Adipocyte (in vitro differentiated cells): ENCODE measurements around the gene RPS17.
A peak's percentile ranks its signal among the peaks of the same experiment; 100 is the strongest.
"Not testable (repeated sequence)": the region's sequence is repeated elsewhere in the genome, so short reads cannot be mapped to it uniquely, and the experiment has no call there.

Source experiments
- DNase-seq: peaks from one replicate; pipeline ENCODE4 v3.0.0-alpha.2; 2015; ENCODE audit warnings: low read depth
- H3K27me3 ChIP-seq: replicated peaks from 2 replicates; pipeline ENCODE4 v1.7.0; 2013; ENCODE audit warnings: mild to moderate bottlenecking, low read length, moderate library complexity; ENCODE audit not compliant: control insufficient read depth, insufficient read depth
- H3K36me3 ChIP-seq: 2 replicates; pipeline ENCODE4 v1.7.0; 2013; ENCODE audit warnings: low read length, mild to moderate bottlenecking, moderate library complexity; ENCODE audit not compliant: control insufficient read depth, insufficient read depth, severe bottlenecking
- H3K4me1 ChIP-seq: 2 replicates; pipeline ENCODE4 v1.7.0; 2013; ENCODE audit warnings: mild to moderate bottlenecking, low read length, moderate library complexity; ENCODE audit not compliant: control insufficient read depth, insufficient read depth
- H3K4me3 ChIP-seq: 2 replicates; pipeline ENCODE4 v1.7.0; 2013; ENCODE audit warnings: mild to moderate bottlenecking, low read length, moderate library complexity
- H3K9ac ChIP-seq: 2 replicates; pipeline ENCODE4 v1.7.0; 2013; ENCODE audit warnings: mild to moderate bottlenecking, low read length, moderate library complexity
- H3K9me3 ChIP-seq: 2 replicates; pipeline ENCODE4 v1.7.0; 2013; ENCODE audit warnings: mild to moderate bottlenecking, low read length, moderate library complexity; ENCODE audit not compliant: control insufficient read depth

The RPS17 gene

GRCh38 chr15:82535151-82535550 lies 5.1 kb downstream of the RPS17 start:
- H3K27me3 ChIP-seq, DNase-seq, H3K4me3 ChIP-seq, H3K9me3 ChIP-seq, H3K9ac ChIP-seq: not testable (repeated sequence)
- Histone ChIP-seq H3K4me1 (peaks cover 32% of the 10 kb centered on the region), H3K36me3 (peaks cover 59% of the 10 kb centered on the region)

GRCh38 chr15:82534457-82534861 lies 5.8 kb downstream of the RPS17 start:
- H3K27me3 ChIP-seq, DNase-seq, H3K9ac ChIP-seq, H3K4me3 ChIP-seq, H3K9me3 ChIP-seq: not testable (repeated sequence)
- Histone ChIP-seq H3K36me3 (peaks cover 59% of the 10 kb centered on the region), H3K4me1 (peaks cover 32% of the 10 kb centered on the region)

- no peak overlapping the region for H3K9ac ChIP-seq
- peaks cover 32% of the 10 kb centered on the region for H3K4me1 ChIP-seq
- DNase-seq = no peak
- no peaks in the 10 kb centered on the region for H3K9me3 ChIP-seq
- H3K36me3 ChIP-seq = peaks cover 57% of the 10 kb centered on the region
- no peak overlapping the region for H3K4me3 ChIP-seq
- H3K27me3 ChIP-seq = no peaks in the 10 kb centered on the region
These were observed 6.5 kb downstream of the RPS17 start for GRCh38 chr15:82533801-82534200.

GRCh38 chr15:82532991-82533481 lies 7.2 kb downstream of the RPS17 start:
- DNase-seq = no peak
- H3K4me3 ChIP-seq = no peak overlapping the region
- no peak overlapping the region for H3K9ac ChIP-seq
- no peaks in the 10 kb centered on the region for H3K27me3 ChIP-seq
- H3K4me1 ChIP-seq = peaks cover 24% of the 10 kb centered on the region
- H3K9me3 ChIP-seq = no peaks in the 10 kb centered on the region
- H3K36me3 ChIP-seq = peaks cover 50% of the 10 kb centered on the region

GRCh38 chr15:82532383-82532990 lies 7.8 kb downstream of the RPS17 start:
- no peak overlapping the region for H3K9ac ChIP-seq
- no peaks in the 10 kb centered on the region for H3K27me3 ChIP-seq
- H3K4me3 ChIP-seq = no peak overlapping the region
- DNase-seq = no peak
- no peaks in the 10 kb centered on the region for H3K9me3 ChIP-seq
- H3K36me3 ChIP-seq = peaks cover 44% of the 10 kb centered on the region
- H3K4me1 ChIP-seq = peaks cover 19% of the 10 kb centered on the region

- H3K9ac ChIP-seq = no peak overlapping the region
- no peaks in the 10 kb centered on the region for H3K27me3 ChIP-seq
- H3K4me1 ChIP-seq = peaks cover 11% of the 10 kb centered on the region
- H3K4me3 ChIP-seq = no peak overlapping the region
- no peak for DNase-seq
- H3K36me3 ChIP-seq = peaks cover 37% of the 10 kb centered on the region
- H3K9me3 ChIP-seq = no peaks in the 10 kb centered on the region
These were observed 8.5 kb downstream of the RPS17 start for GRCh38 chr15:82531496-82532382.

GRCh38 chr15:82530606-82531379 lies 9.5 kb downstream of the RPS17 start:
- Histone ChIP-seq H3K9ac (no peak overlapping the region), H3K4me3 (no peak overlapping the region), H3K36me3 (peaks cover 27% of the 10 kb centered on the region), H3K4me1 (peaks cover 2% of the 10 kb centered on the region), H3K27me3 (no peaks in the 10 kb centered on the region), H3K9me3 (no peaks in the 10 kb centered on the region)
- peak; percentile 77 for DNase-seq

- Histone ChIP-seq H3K9ac (no peak overlapping the region), H3K4me3 (no peak overlapping the region), H3K4me1 (no peaks in the 10 kb centered on the region), H3K9me3 (no peaks in the 10 kb centered on the region), H3K27me3 (no peaks in the 10 kb centered on the region), H3K36me3 (peaks cover 21% of the 10 kb centered on the region)
- DNase-seq = no peak
These were observed 10.3 kb downstream of the RPS17 start for GRCh38 chr15:82530006-82530405.

- H3K4me1 ChIP-seq, H3K36me3 ChIP-seq, H3K9me3 ChIP-seq, H3K4me3 ChIP-seq, H3K27me3 ChIP-seq, DNase-seq, H3K9ac ChIP-seq: not testable (repeated sequence)
These were observed 26.7 kb downstream of the RPS17 start for GRCh38 chr15:82513587-82513986.

- not testable (repeated sequence) for H3K4me3 ChIP-seq, H3K9me3 ChIP-seq, H3K36me3 ChIP-seq, DNase-seq, H3K4me1 ChIP-seq, H3K27me3 ChIP-seq, H3K9ac ChIP-seq
These were observed 32.6 kb downstream of the RPS17 start for GRCh38 chr15:82507693-82508092.

GRCh38 chr15:82507087-82507486 lies 33.2 kb downstream of the RPS17 start:
- H3K4me3 ChIP-seq, H3K9me3 ChIP-seq, DNase-seq, H3K27me3 ChIP-seq, H3K9ac ChIP-seq, H3K4me1 ChIP-seq, H3K36me3 ChIP-seq: not testable (repeated sequence)
